ENCODE measurements around the gene NAT10.

The NAT10 gene

GRCh38 chr11:34191578-34191977, 86.1 kb downstream of the NAT10 start:
- DNase-seq: no peak

GRCh38 chr11:34192481-34193401, 87.3 kb downstream of the NAT10 start:
- DNase-seq: no peak

- DNase-seq: no peak
Measured at GRCh38 chr11:34194576-34195335, 89.3 kb downstream of the NAT10 start.
